NB4 (cell line): Measurements from ENCODE around the gene ANKS1A.

Source experiments
- POLR2A ChIP-seq: IDR thresholded peaks from 2 replicates; pipeline ENCODE4 v1.6.1; 2011; ENCODE audit warnings: mild to moderate bottlenecking; ENCODE audit not compliant: insufficient read length; ENCODE audit errors: extremely low read depth
- TF ChIP-seq, protein P1 (sequence below): IDR thresholded peaks from one replicate; pipeline ENCODE4 v1.5.1; 2012; ENCODE audit warnings: low read depth, low read length

DNA sequence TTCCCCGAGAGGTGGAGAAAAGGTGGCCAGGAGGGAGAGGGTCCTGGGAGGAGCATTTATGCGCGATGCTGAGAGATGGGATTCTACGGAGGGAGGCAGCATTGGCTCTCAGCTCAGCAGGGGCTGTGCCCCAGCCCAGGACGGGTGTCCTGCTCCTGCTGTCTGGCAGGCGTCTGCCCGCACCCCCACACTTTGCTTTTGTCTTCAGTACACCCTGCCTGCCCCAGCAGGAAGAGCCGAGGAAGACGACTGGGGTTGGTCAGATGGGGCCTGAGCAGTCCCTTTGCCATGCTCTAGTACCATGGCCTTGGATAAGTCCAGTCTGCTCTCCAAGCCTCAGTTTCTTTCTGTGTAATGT, 183.6 kb downstream of the ANKS1A start:
- TF ChIP-seq, protein P1, sequence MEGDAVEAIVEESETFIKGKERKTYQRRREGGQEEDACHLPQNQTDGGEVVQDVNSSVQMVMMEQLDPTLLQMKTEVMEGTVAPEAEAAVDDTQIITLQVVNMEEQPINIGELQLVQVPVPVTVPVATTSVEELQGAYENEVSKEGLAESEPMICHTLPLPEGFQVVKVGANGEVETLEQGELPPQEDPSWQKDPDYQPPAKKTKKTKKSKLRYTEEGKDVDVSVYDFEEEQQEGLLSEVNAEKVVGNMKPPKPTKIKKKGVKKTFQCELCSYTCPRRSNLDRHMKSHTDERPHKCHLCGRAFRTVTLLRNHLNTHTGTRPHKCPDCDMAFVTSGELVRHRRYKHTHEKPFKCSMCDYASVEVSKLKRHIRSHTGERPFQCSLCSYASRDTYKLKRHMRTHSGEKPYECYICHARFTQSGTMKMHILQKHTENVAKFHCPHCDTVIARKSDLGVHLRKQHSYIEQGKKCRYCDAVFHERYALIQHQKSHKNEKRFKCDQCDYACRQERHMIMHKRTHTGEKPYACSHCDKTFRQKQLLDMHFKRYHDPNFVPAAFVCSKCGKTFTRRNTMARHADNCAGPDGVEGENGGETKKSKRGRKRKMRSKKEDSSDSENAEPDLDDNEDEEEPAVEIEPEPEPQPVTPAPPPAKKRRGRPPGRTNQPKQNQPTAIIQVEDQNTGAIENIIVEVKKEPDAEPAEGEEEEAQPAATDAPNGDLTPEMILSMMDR, result no peak
- no peak for TF ChIP-seq POLR2A
